ENCODE measurements around the gene ZSWIM8. TPM values are rescaled to one million over a fixed set of nuclear protein-coding genes. Genes with fewer than 3 reads are reported as not detected.

The ZSWIM8 gene
- polyA plus RNA-seq, 3 donors: 7.8 to 150 (median 19.2) TPM

GRCh38 chr10:73790886-73791625, 5.7 kb downstream of the ZSWIM8 start:
- peaks cover 71 to 80% of the 10 kb centered on the region in 2 donors for H3K36me3 ChIP-seq (replicated peaks in 1 of 2; ENCODE audit: control insufficient read depth in 1 of 2, insufficient read depth in 2 of 2, low read length in 2 of 2)
- Mint-ChIP-seq H3K27me3 (ENCODE audit: low read depth in 3 of 3) (peaks cover 0 to 1% (median 0%) of the 10 kb centered on the region in 3 donors), H3K9me3 (peaks cover 0 to 2% (median 0%) of the 10 kb centered on the region in 7 donors), H3K4me1 (peaks cover 12% of the 10 kb centered on the region), H3K4me3 (no peak overlapping the region), H3K36me3 (peaks cover 68 to 80% of the 10 kb centered on the region in 2 donors), H3K27ac (no peak overlapping the region)
- TF ChIP-seq CTCF (IDR thresholded peaks at IDR 0.05): no peak
- intact Hi-C loops (cut with micrococcal nuclease): no loop called here
- H3K9me3 ChIP-seq (replicated peaks in 1 of 2; ENCODE audit: control insufficient read depth in 1 of 2, insufficient read depth in 1 of 2, low read length in 2 of 2): no peaks in the 10 kb centered on the region
- no peak overlapping the region for H3K4me2 ChIP-seq (replicated peaks; ENCODE audit: extremely low read depth, low read length, poor library complexity, severe bottlenecking)
- no peak overlapping the region for H3K9ac ChIP-seq (ENCODE audit: insufficient read depth, low read length, poor library complexity, severe bottlenecking)
- peaks cover 30% of the 10 kb centered on the region for H3K79me2 ChIP-seq (ENCODE audit: insufficient read depth, low read length)
- no peak overlapping the region for H2AFZ ChIP-seq (ENCODE audit: insufficient read depth, low read depth, low read length, poor library complexity, severe bottlenecking)
- WGBS (ENCODE audit: insufficient coverage): 97% methylated on average over 18 of the region's 22 CpGs
- H3K4me3 ChIP-seq (replicated peaks in 1 of 3; ENCODE audit: low read depth in 2 of 3, low read length in 3 of 3): no peak overlapping the region
- no peak for DNase-seq
- no peaks in the 10 kb centered on the region for H3K27me3 ChIP-seq (ENCODE audit: control insufficient read depth in 2 of 2, insufficient read depth in 2 of 2, low read length in 2 of 2)
- H3K27ac ChIP-seq (ENCODE audit: low read depth in 1 of 2, low read length in 2 of 2): no peak overlapping the region
- peaks cover 12 to 16% of the 10 kb centered on the region in 2 donors for H3K4me1 ChIP-seq (ENCODE audit: control insufficient read depth in 1 of 2, insufficient read depth in 2 of 2, low read length in 2 of 2)
- peaks cover 42% of the 10 kb centered on the region for H4K20me1 ChIP-seq (ENCODE audit: insufficient read depth, low read length)

GRCh38 chr10:73791871-73792400, 6.5 kb downstream of the ZSWIM8 start:
- no peak overlapping the region for H2AFZ ChIP-seq (ENCODE audit: insufficient read depth, low read depth, low read length, poor library complexity, severe bottlenecking)
- intact Hi-C loops (cut with micrococcal nuclease): no loop called here
- H3K4me1 ChIP-seq (ENCODE audit: control insufficient read depth in 1 of 2, insufficient read depth in 2 of 2, low read length in 2 of 2): peaks cover 4 to 7% of the 10 kb centered on the region in 2 donors
- no peak overlapping the region for H3K27ac ChIP-seq (ENCODE audit: low read depth in 1 of 2, low read length in 2 of 2)
- Mint-ChIP-seq H3K27ac (peak overlapping the region in 1 of 7 donors; percentile 13), H3K4me1 (peaks cover 4% of the 10 kb centered on the region), H3K27me3 (ENCODE audit: low read depth in 3 of 3) (peaks cover 0 to 1% (median 0%) of the 10 kb centered on the region in 3 donors), H3K9me3 (peaks cover 0 to 2% (median 0%) of the 10 kb centered on the region in 7 donors), H3K36me3 (peaks cover 75 to 88% of the 10 kb centered on the region in 2 donors), H3K4me3 (no peak overlapping the region)
- H3K9me3 ChIP-seq (replicated peaks in 1 of 2; ENCODE audit: control insufficient read depth in 1 of 2, insufficient read depth in 1 of 2, low read length in 2 of 2): no peaks in the 10 kb centered on the region
- DNase-seq: no peak
- WGBS (ENCODE audit: insufficient coverage): 96% methylated on average over 24 of the region's 26 CpGs
- peaks cover 21% of the 10 kb centered on the region for H3K79me2 ChIP-seq (ENCODE audit: insufficient read depth, low read length)
- H4K20me1 ChIP-seq (ENCODE audit: insufficient read depth, low read length): peaks cover 36% of the 10 kb centered on the region
- TF ChIP-seq CTCF (IDR thresholded peaks at IDR 0.05): no peak
- no peak overlapping the region for H3K4me2 ChIP-seq (replicated peaks; ENCODE audit: extremely low read depth, low read length, poor library complexity, severe bottlenecking)
- no peaks in the 10 kb centered on the region for H3K27me3 ChIP-seq (ENCODE audit: control insufficient read depth in 2 of 2, insufficient read depth in 2 of 2, low read length in 2 of 2)
- no peak overlapping the region for H3K4me3 ChIP-seq (replicated peaks in 1 of 3; ENCODE audit: low read depth in 2 of 3, low read length in 3 of 3)
- peaks cover 79 to 89% of the 10 kb centered on the region in 2 donors for H3K36me3 ChIP-seq (replicated peaks in 1 of 2; ENCODE audit: control insufficient read depth in 1 of 2, insufficient read depth in 2 of 2, low read length in 2 of 2)
- no peak overlapping the region for H3K9ac ChIP-seq (ENCODE audit: insufficient read depth, low read length, poor library complexity, severe bottlenecking)
